Astrocyte (in vitro differentiated cells and primary cell): Measurements from ENCODE around the gene CALHM1.

Source experiments
- CTCF ChIP-seq: IDR thresholded peaks from 2 replicates; pipeline ENCODE4 v1.5.1; 2011; ENCODE audit warnings: low read depth, mild to moderate bottlenecking, inconsistent platforms, low read length, moderate library complexity; ENCODE audit not compliant: insufficient read depth
- EZH2 ChIP-seq: IDR thresholded peaks from 2 replicates; pipeline ENCODE4 v1.6.1; 2012; ENCODE audit warnings: mild to moderate bottlenecking, low read length, inconsistent platforms; ENCODE audit not compliant: insufficient read depth

GRCh38 chr10:103423748-103424147 is 35.0 kb downstream of the CALHM1 start:
- TF ChIP-seq CTCF, result no peak
- TF ChIP-seq EZH2, result no peak
